GM08714 (cell line): ENCODE results near the gene RBKS.

Experiments used
- H3K4me3 ChIP-seq: fragments of 200-500 bp; sonication (Bioruptor generic); 2 replicates; pipeline ENCODE4 v1.5.1; 2014; ENCODE audit warnings: mild to moderate bottlenecking, low read length, inconsistent platforms
- ZNF274 ChIP-seq: IDR thresholded peaks from 2 replicates; pipeline ENCODE4 v1.6.1; 2012; ENCODE audit warnings: mild to moderate bottlenecking, low read depth, low read length

Gene RBKS

GRCh38 chr2:27890146-27890923, at the start of gene RBKS, which contains the start of gene BABAM2:
RBKS (minus strand) TSS chr2:27890387; CDS start chr2:27890345, 42 bp downstream.
BABAM2 (plus strand) TSS chr2:27890729; CDS start chr2:27894557, 3,828 bp downstream.
- TF ChIP-seq ZNF274 = no peak
- H3K4me3 ChIP-seq = peak within 1 kb of the TSS; percentile 96

GRCh38 chr2:27935026-27935425, 44.8 kb upstream of the RBKS start:
- no peak for TF ChIP-seq ZNF274
- H3K4me3 ChIP-seq = no peak overlapping the region

GRCh38 chr2:27932396-27932795, 42.2 kb upstream of the RBKS start:
- TF ChIP-seq ZNF274 = no peak
- H3K4me3 ChIP-seq = no peak overlapping the region

- no peak overlapping the region for H3K4me3 ChIP-seq
- TF ChIP-seq ZNF274 = no peak
Measured at GRCh38 chr2:27931361-27931950, 41.3 kb upstream of the RBKS start.

- H3K4me3 ChIP-seq = no peak overlapping the region
- no peak for TF ChIP-seq ZNF274
Measured at GRCh38 chr2:27929916-27930486, 39.8 kb upstream of the RBKS start.

- no peak overlapping the region for H3K4me3 ChIP-seq
- TF ChIP-seq ZNF274 = no peak
Measured at GRCh38 chr2:27925766-27926472, 35.7 kb upstream of the RBKS start.

GRCh38 chr2:27922842-27923241, 32.7 kb upstream of the RBKS start:
- TF ChIP-seq ZNF274 = no peak
- H3K4me3 ChIP-seq = no peak overlapping the region

- no peak overlapping the region for H3K4me3 ChIP-seq
- TF ChIP-seq ZNF274 = no peak
Measured at GRCh38 chr2:27921880-27922547, 31.8 kb upstream of the RBKS start.

- TF ChIP-seq ZNF274 = no peak
- no peak overlapping the region for H3K4me3 ChIP-seq
Measured at GRCh38 chr2:27921424-27921823, 31.2 kb upstream of the RBKS start.

- TF ChIP-seq ZNF274 = no peak
Measured at GRCh38 chr2:27920148-27920885, 30.1 kb upstream of the RBKS start.

GRCh38 chr2:27916293-27916995, 26.3 kb upstream of the RBKS start:
- TF ChIP-seq ZNF274 = no peak
- no peak overlapping the region for H3K4me3 ChIP-seq

More at GRCh38 chr2:27920148-27920885, 30.1 kb upstream of the RBKS start:
- no peak overlapping the region for H3K4me3 ChIP-seq

- no peak for TF ChIP-seq ZNF274
- H3K4me3 ChIP-seq = no peak overlapping the region
Measured at GRCh38 chr2:27915874-27916273, 25.7 kb upstream of the RBKS start.

- no peak for TF ChIP-seq ZNF274
- H3K4me3 ChIP-seq = no peak overlapping the region
Measured at GRCh38 chr2:27915191-27915590, 25.0 kb upstream of the RBKS start.
